ENCODE results near the gene PDIA6. TPM values are rescaled to one million over a fixed set of nuclear protein-coding genes. Genes with fewer than 3 reads are reported as not detected.

PDIA6 gene
- total RNA-seq, 4 donors from 2014 or later, result 81.6 to 131 (median 107) TPM

DNA sequence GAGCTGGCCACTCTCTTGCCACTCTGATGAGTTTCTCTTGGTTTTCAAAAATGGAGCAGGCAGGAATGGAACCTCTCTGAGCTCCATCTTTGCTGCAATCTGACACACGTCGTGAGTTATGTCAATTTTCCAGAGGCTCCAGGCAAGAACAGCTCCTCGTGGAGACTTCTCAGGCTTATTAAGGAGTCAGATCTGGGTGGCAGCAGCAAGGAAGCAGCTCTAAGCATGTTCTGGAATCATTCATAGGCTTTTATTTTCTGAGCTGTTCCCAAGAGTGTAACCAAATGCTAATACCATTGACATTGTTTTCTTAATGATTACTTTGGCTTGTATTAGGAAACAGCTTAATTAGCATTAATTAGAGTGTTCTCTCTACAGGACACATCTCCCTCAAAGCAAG lies 26.1 kb upstream of the PDIA6 start:
- intact Hi-C loops (cut with DNase I), result no loop called here
- Histone ChIP-seq H3K36me3 (no peaks in the 10 kb centered on the region), H3K4me1 (peaks cover 0 to 8% (median 0%) of the 10 kb centered on the region in 3 donors), H3K9me3 (peaks cover 0 to 26% (median 14%) of the 10 kb centered on the region in 3 donors), H3K4me3 (no peak overlapping the region), H3K27me3 (peaks cover 0 to 46% (median 0%) of the 10 kb centered on the region in 4 donors), H3K27ac (no peak overlapping the region)
- TF ChIP-seq, protein P1, sequence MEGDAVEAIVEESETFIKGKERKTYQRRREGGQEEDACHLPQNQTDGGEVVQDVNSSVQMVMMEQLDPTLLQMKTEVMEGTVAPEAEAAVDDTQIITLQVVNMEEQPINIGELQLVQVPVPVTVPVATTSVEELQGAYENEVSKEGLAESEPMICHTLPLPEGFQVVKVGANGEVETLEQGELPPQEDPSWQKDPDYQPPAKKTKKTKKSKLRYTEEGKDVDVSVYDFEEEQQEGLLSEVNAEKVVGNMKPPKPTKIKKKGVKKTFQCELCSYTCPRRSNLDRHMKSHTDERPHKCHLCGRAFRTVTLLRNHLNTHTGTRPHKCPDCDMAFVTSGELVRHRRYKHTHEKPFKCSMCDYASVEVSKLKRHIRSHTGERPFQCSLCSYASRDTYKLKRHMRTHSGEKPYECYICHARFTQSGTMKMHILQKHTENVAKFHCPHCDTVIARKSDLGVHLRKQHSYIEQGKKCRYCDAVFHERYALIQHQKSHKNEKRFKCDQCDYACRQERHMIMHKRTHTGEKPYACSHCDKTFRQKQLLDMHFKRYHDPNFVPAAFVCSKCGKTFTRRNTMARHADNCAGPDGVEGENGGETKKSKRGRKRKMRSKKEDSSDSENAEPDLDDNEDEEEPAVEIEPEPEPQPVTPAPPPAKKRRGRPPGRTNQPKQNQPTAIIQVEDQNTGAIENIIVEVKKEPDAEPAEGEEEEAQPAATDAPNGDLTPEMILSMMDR (IDR thresholded peaks at IDR 0.05), result no peak
- no peak for TF ChIP-seq POLR2A (IDR thresholded peaks at IDR 0.05)
- 30 to 33% methylated on average over 2 to 3 of the region's 3 CpGs for WGBS, 2 donors
- no peak for DNase-seq

DNA sequence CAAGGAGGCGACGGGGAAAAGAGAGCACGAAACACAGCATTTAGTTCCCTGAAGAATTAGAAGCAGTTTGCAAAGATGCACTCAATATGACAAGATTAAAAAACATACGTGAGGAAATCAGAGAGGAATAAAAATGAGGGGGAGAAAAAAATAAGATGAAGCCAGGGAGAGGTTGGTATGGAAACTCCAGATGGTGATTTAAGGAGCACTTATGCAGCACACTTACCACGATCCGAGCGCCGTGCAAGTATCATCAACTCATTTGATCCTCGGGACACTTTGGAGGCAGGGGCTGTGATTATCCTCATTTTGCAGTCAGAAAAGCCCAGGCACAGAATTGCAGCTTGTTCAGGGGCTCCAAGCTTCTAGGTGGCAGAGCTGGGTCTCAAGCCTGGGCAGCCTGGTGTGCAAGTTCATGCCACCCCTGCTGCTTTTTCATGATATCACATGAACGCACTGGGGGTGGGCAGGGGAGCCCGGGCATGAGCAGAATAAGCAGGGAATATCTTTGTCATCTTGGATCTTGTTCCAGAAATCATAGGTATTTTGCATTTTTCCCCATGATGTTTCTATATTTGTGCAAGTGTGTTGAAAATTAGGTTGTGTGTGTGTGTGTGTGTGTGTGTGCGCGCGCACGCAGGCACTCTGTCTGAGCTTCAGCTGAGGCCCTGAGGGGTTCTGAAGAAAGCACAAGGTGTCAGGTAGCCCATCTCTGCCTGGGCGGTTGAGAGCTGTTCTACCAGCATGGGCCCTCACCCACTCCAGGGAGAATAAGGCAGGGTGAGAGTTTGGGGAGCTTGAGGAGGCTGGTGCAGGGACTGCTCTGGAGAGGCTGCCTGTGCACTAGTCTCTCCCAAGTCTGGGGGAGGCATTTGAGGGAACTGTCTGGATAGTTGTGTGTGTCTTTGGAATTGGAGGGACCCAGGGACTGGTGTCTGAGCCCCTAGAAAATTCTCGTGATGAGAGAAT lies 25.0 kb upstream of the PDIA6 start:
- Histone ChIP-seq H3K27me3 (peaks cover 0 to 58% (median 0%) of the 10 kb centered on the region in 4 donors), H3K9me3 (peaks cover 0 to 26% (median 14%) of the 10 kb centered on the region in 3 donors), H3K36me3 (no peaks in the 10 kb centered on the region), H3K4me1 (peaks cover 0 to 8% (median 0%) of the 10 kb centered on the region in 3 donors), H3K27ac (no peak overlapping the region), H3K4me3 (no peak overlapping the region)
- intact Hi-C loops (cut with DNase I), result no loop called here
- DNase-seq, result no peak
- TF ChIP-seq, protein P1 (IDR thresholded peaks at IDR 0.05), result no peak
- no peak for TF ChIP-seq POLR2A (IDR thresholded peaks at IDR 0.05)
- 64 to 78% methylated on average over 10 to 17 of the region's 17 CpGs for WGBS, 2 donors

DNA sequence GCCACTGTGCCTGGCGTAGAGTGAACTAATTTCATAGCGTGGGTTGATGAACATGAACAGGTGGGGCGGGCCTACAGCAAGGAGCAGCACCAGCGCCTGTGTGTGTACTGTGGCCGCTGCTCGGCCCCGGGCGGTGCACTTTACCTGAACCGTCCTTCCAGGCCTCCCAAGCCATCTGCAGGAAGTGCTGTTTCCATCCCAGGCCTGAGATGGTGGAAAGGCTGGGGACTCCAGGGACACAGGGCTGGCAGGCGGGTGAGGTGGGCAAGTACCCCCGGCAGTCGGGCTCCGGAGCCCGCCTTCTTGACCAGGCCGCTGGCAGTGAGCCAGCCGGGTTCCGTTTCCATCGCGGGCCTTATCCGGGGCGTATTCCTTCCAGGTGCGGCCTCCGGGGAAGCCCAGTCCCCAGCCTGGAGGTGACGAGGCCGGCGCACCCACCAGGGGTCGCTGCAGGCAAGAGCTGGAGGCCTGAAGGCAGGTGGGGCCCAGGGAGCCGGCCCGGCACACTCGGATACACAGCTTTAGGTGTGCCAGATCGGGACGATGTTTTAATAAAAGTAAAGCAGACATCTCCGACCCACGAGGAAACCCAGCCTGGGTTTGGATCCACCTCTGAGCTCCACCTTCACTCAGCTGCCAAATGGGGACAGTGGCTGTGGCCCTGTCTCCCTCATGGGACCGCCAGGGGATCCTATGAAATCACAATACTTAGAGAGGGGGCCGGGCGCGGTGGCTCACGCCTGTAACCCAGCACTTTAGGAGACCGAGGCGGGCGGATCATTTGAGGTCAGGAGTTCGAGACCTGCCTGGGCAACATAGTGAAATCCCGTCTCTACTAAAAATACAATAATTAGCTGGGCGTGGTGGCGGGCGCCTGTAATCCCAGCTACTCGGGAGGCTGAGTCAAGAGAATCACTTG lies 22.7 kb upstream of the PDIA6 start:
- intact Hi-C loops (cut with DNase I), result loop anchor here (2.0 kb wide), 1 partner anchor 287 kb away; no protein-coding TSS in a partner anchor
- Histone ChIP-seq H3K4me1 (peaks cover 0 to 15% (median 0%) of the 10 kb centered on the region in 3 donors), H3K4me3 (no peak overlapping the region), H3K27ac (no peak overlapping the region), H3K36me3 (no peaks in the 10 kb centered on the region), H3K9me3 (peaks cover 0 to 6% (median 0%) of the 10 kb centered on the region in 3 donors), H3K27me3 (peaks cover 0 to 79% (median 0%) of the 10 kb centered on the region in 4 donors)
- TF ChIP-seq, protein P1 (IDR thresholded peaks at IDR 0.05), result peak; percentile 59 to 86 (median 79)
- TF ChIP-seq POLR2A (IDR thresholded peaks at IDR 0.05), result no peak
- DNase-seq, result no peak
- WGBS, 2 donors, result 61 to 78% methylated on average over 12 to 19 of the region's 48 CpGs

DNA sequence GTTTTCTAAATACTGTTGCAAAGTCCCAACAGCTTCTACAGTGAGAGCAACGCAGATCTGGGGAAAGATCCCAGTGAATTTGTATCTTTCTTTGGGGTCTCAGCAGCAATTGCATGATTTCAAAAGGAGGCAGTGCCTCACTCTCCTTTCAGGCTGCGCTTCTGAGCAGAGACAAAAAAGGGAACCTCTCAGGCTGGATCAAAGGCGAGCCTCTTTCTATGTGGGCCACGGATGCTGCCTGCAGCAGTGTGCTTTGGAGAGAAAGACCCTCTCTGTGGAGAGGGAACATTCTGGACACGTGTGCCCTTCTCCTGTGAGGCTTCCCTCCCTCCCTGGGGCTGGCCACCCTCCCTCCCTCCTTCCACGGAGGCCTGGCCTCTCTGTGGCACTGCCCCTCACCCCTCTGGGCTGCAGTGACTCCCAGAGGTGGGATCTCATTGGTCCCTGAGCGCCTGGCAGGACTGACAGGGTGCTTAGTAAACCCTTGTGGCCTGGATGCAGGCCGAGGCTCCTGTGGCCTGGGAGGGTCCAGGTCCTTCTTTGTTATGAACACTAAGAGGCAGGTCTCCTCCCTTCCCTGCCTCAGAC lies 21.6 kb upstream of the PDIA6 start:
- DNase-seq, result no peak
- H3K27ac ChIP-seq, result no peak overlapping the region
- intact Hi-C loops (cut with DNase I), result loop anchor here (2.0 kb wide), 1 partner anchor 289 kb away; no protein-coding TSS in a partner anchor
- H3K27me3 ChIP-seq, result peaks cover 0 to 80% (median 0%) of the 10 kb centered on the region in 4 donors
- H3K36me3 ChIP-seq, result no peaks in the 10 kb centered on the region
- H3K4me1 ChIP-seq, result peaks cover 0 to 15% (median 0%) of the 10 kb centered on the region in 3 donors
- no peak for TF ChIP-seq POLR2A (IDR thresholded peaks at IDR 0.05)
- TF ChIP-seq, protein P1 (IDR thresholded peaks at IDR 0.05), result no peak
- no peak overlapping the region for H3K4me3 ChIP-seq
- WGBS, 2 donors, result 84 to 85% methylated on average over 3 to 6 of the region's 8 CpGs
- H3K9me3 ChIP-seq, result no peaks in the 10 kb centered on the region
